Thyroid gland (tissue), 4 donors: ENCODE results near the gene OR10A4. TPM values are rescaled to one million over a fixed set of nuclear protein-coding genes. Genes with fewer than 3 reads are reported as not detected.

Source experiments
- DNase-seq, 2 donors: peaks; one replicate each; pipeline ENCODE4 v3.0.0-alpha.2; 2019
- H3K27ac ChIP-seq, 3 donors: fragments of 200-600 bp; sonication (generic); 1 replicate in 2 of 3; 2 replicates in 1 of 3; pipeline ENCODE4 v1.5.1; 2016 to 2019; ENCODE audit warnings: mild to moderate bottlenecking in 1 of 3, moderate library complexity in 1 of 3
- H3K27me3 ChIP-seq: fragments of 200-600 bp; sonication (generic); one replicate; pipeline ENCODE4 v1.5.1; 2019
- H3K36me3 ChIP-seq, 2 donors: fragments of 200-600 bp; sonication (generic); one replicate each; pipeline ENCODE4 v1.5.1; 2016 to 2019
- H3K4me1 ChIP-seq, 2 donors: fragments of 200-600 bp; sonication (generic); one replicate each; pipeline ENCODE4 v1.5.1; 2017 to 2019
- H3K4me3 ChIP-seq, 3 donors: fragments of 200-600 bp; sonication (generic); replicated peaks in 1 of 3; 1 replicate in 2 of 3; 2 replicates in 1 of 3; pipeline ENCODE4 v1.5.1; 2016; ENCODE audit warnings: mild to moderate bottlenecking in 1 of 3
- H3K9me3 ChIP-seq: fragments of 200-600 bp; sonication (generic); one replicate; pipeline ENCODE4 v1.5.1; 2017
- POLR2A ChIP-seq, 2 donors: fragments of 450-650 bp; IDR thresholded peaks; one replicate each; pipeline ENCODE4 v1.6.1; 2017; ENCODE audit warnings: antibody characterized with exemption in 2 of 2, mild to moderate bottlenecking in 2 of 2, moderate library complexity in 1 of 2
- WGBS, 2 donors: methylation state at CpG; one replicate each; pipeline ENCODE4 v1.1.5; 2017; 5-methylcytosine and 5-hydroxymethylcytosine counted together
- intact Hi-C: fragments of 100-400 bp; cut with DNase I; formaldehyde crosslinking; loops from one replicate; pipeline ENCODE4 v1.15.1; 2023
- total RNA-seq, 4 donors: library from RNA; depleted of rRNA; stranded (reverse); fragments of >200 nt; gene quantifications; one replicate each; pipeline ENCODE4 v1.2.3, GENCODE V29; 2016
- TF ChIP-seq, protein P1 (sequence below), 6 experiments: fragments of 200-600 bp in 3 of 6; fragments of 450-650 bp in 3 of 6; sonication (generic) in 3 of 6; IDR thresholded peaks; one replicate each; pipeline ENCODE4 v1.5.1; 2016 to 2019; ENCODE audit warnings: antibody characterized with exemption in 6 of 6, mild to moderate bottlenecking in 2 of 6, inconsistent platforms in 1 of 6, moderate library complexity in 1 of 6

Gene OR10A4
- total RNA-seq, 4 donors from 2014 or later, result not detected

- peak within 1 kb of the TSS in 2 of 3 donors; percentile 53 to 63 for H3K4me3 ChIP-seq
- TF ChIP-seq, protein P1, sequence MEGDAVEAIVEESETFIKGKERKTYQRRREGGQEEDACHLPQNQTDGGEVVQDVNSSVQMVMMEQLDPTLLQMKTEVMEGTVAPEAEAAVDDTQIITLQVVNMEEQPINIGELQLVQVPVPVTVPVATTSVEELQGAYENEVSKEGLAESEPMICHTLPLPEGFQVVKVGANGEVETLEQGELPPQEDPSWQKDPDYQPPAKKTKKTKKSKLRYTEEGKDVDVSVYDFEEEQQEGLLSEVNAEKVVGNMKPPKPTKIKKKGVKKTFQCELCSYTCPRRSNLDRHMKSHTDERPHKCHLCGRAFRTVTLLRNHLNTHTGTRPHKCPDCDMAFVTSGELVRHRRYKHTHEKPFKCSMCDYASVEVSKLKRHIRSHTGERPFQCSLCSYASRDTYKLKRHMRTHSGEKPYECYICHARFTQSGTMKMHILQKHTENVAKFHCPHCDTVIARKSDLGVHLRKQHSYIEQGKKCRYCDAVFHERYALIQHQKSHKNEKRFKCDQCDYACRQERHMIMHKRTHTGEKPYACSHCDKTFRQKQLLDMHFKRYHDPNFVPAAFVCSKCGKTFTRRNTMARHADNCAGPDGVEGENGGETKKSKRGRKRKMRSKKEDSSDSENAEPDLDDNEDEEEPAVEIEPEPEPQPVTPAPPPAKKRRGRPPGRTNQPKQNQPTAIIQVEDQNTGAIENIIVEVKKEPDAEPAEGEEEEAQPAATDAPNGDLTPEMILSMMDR (IDR thresholded peaks at IDR 0.05), result no peak
- no peak for TF ChIP-seq POLR2A (IDR thresholded peaks at IDR 0.05)
- intact Hi-C loops, result no loop called here
- peak; percentile 59 to 70 for DNase-seq
- H3K4me1 ChIP-seq, result peaks cover 4 to 7% of the 10 kb centered on the region in 2 donors
- no peaks in the 10 kb centered on the region for H3K27me3 ChIP-seq
- 1 to 5% methylated on average over 9 to 55 of the region's 61 CpGs for WGBS, 2 donors
- peak within 1 kb of the TSS in 1 of 3 donors; percentile 51 for H3K27ac ChIP-seq
- H3K36me3 ChIP-seq, result no peaks in the 10 kb centered on the region
- H3K9me3 ChIP-seq, result no peaks in the 10 kb centered on the region
These were observed 50.0 kb downstream of the OR10A4 start, which contains the start of gene ZNF215 for GRCh38 chr11:6926208-6927029. ZNF215 (plus strand) TSS chr11:6926426; CDS start chr11:6932273, 5,847 bp downstream.

DNA sequence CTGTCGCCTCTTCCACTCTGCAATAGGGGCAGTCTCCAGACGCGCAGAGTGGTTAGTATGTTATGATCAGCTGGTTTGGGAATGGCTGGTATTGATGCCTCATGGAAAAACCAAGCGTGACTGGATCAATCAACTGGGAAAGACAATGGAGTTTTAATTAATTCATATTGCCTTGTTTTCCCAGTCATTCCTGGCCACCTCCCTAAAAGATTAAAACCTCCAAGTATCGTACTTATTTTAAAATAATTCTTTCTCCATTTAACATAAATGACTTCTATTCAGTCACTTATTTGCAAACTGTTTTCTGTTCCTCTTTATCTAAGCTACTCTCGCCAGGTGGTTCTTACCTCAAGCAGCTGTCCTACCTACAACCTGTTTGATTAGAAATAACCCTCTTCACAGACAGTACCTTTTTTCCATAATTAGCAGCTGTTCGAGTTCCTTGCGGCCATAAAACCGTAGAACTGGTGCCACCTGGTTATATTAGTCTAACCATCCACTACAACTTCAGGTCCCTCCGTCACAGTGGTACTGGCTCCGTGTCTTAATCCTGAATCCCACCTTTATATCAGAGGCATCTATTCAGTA, 50.7 kb downstream of the OR10A4 start:
- WGBS, 2 donors, result 10 to 12% methylated on average over 11 of the region's 11 CpGs
- intact Hi-C loops, result no loop called here

More for the DNA sequence above, 50.7 kb downstream of the OR10A4 start:
- no peaks in the 10 kb centered on the region for H3K9me3 ChIP-seq
- peak overlapping the region in 1 of 3 donors; percentile 51 for H3K27ac ChIP-seq
- no peaks in the 10 kb centered on the region for H3K36me3 ChIP-seq
- TF ChIP-seq POLR2A (IDR thresholded peaks at IDR 0.05), result no peak
- TF ChIP-seq, protein P1 (IDR thresholded peaks at IDR 0.05), result no peak
- peaks cover 4 to 7% of the 10 kb centered on the region in 2 donors for H3K4me1 ChIP-seq
- peak overlapping the region in 2 of 3 donors; percentile 53 to 63 for H3K4me3 ChIP-seq
- H3K27me3 ChIP-seq, result no peaks in the 10 kb centered on the region
- DNase-seq, result no peak

Other genes starting within 250 kb of the OR10A4 start
- 10 to 100 TPM in 1 of 4 donors, 1 to 10 TPM in 3; 5.6 to 14.4 (median 9.6) TPM for gene DCHS1, start 220.8 kb upstream of the OR10A4 start, total RNA-seq
- gene MRPL17, start 193.3 kb upstream of the OR10A4 start, total RNA-seq, result 100 to 1,000 TPM in 2 of 4 donors, 10 to 100 TPM in 2; 37.8 to 579 (median 144) TPM
- under 1 TPM; 0.11 to 0.92 (median 0.34) TPM for gene OR2AG2, start 104.6 kb upstream of the OR10A4 start, total RNA-seq
- gene OR2AG1, start 93.6 kb upstream of the OR10A4 start, total RNA-seq, result not detected
- gene OR6A2, start 76.9 kb upstream of the OR10A4 start, total RNA-seq, result under 1 TPM; 0.27 to 0.92 (median 0.67) TPM
- gene OR10A5, start 30.9 kb upstream of the OR10A4 start, total RNA-seq, result not detected
- not detected for gene OR10A2, start 13.6 kb upstream of the OR10A4 start, total RNA-seq
- 1 to 10 TPM in 1 of 4 donors, under 1 TPM in 1, not detected in 2; 0.54 to 1.2 TPM for gene OR2D2, start 15.9 kb downstream of the OR10A4 start, total RNA-seq
- not detected for gene OR2D3, start 44.4 kb downstream of the OR10A4 start, total RNA-seq
- 1 to 10 TPM; 1.7 to 3.5 (median 2.1) TPM for gene ZNF215, start 49.8 kb downstream of the OR10A4 start, total RNA-seq
- gene ZNF214, start 143.7 kb downstream of the OR10A4 start, total RNA-seq, result 1 to 10 TPM; 5.1 to 8.1 (median 6.7) TPM
- under 1 TPM in 2 of 4 donors, not detected in 2; 0.11 to 0.15 TPM for gene NLRP14, start 143.9 kb downstream of the OR10A4 start, total RNA-seq
- under 1 TPM in 2 of 4 donors, not detected in 2; 0.27 to 0.33 TPM for gene RBMXL2, start 212.4 kb downstream of the OR10A4 start, total RNA-seq